Right lobe of liver (tissue), 6 donors: ENCODE results near the gene MYO9A. TPM values are rescaled to one million over a fixed set of nuclear protein-coding genes. Genes with fewer than 3 reads are reported as not detected.

Experiments
- ATAC-seq, 4 donors: fragments of 200-7000 bp; cut with Tn5 transposase; one replicate each; pipeline ENCODE4 v1.9.1; 2020; ENCODE audit warnings: mild to moderate bottlenecking in 4 of 4, moderate library complexity in 4 of 4
- DNase-seq, 3 donors: peaks; one replicate each; pipeline ENCODE4 v3.0.0-alpha.2; 2020
- H3K27ac ChIP-seq, 3 donors: fragments of 200-600 bp; one replicate each; pipeline ENCODE4 v1.8.0; 2022
- H3K27me3 ChIP-seq, 2 donors: fragments of 200-600 bp; one replicate each; pipeline ENCODE4 v1.8.0; 2022
- H3K36me3 ChIP-seq, 4 donors: fragments of 200-600 bp; sonication (generic) in 1 of 4; one replicate each; pipeline versions ENCODE4 v1.5.1 to v1.8.0; 2017 to 2022; ENCODE audit warnings: control low read depth in 1 of 4
- H3K4me1 ChIP-seq, 4 donors: fragments of 200-600 bp; sonication (generic) in 1 of 4; one replicate each; pipeline versions ENCODE4 v1.5.1 to v1.8.0; 2017 to 2022; ENCODE audit warnings: control low read depth in 1 of 4
- H3K4me3 ChIP-seq, 3 donors: fragments of 200-600 bp; one replicate each; pipeline ENCODE4 v1.8.0; 2022
- H3K9me3 ChIP-seq, 4 donors: fragments of 200-600 bp; sonication (generic) in 1 of 4; one replicate each; pipeline versions ENCODE4 v1.5.1 to v1.8.0; 2017 to 2022; ENCODE audit warnings: control low read depth in 1 of 4
- CTCF ChIP-seq, 4 donors: fragments of 200-600 bp in 3 of 4; fragments of 450-650 bp in 1 of 4; IDR thresholded peaks; one replicate each; pipeline versions ENCODE4 v1.5.1 to v1.8.0; 2016 to 2022; ENCODE audit warnings: antibody characterized with exemption in 4 of 4, mild to moderate bottlenecking in 2 of 4
- POLR2A ChIP-seq: fragments of 450-650 bp; IDR thresholded peaks from one replicate; pipeline ENCODE4 v1.6.1; 2017; ENCODE audit warnings: antibody characterized with exemption, mild to moderate bottlenecking
- WGBS: methylation state at CpG from one replicate; pipeline ENCODE4 v1.1.6; 2018; ENCODE audit warnings: low coverage, low lambda C conversion rate; ENCODE audit not compliant: insufficient coverage; ENCODE audit errors: missing lambda C conversion rate; 5-methylcytosine and 5-hydroxymethylcytosine counted together
- intact Hi-C, 2 donors: fragments of 100-400 bp; cut with DNase I; formaldehyde crosslinking; loops; one replicate each; pipeline versions ENCODE4 v1.11.2 to v1.14.1; 2022
- total RNA-seq, 6 experiments: library from RNA; depleted of rRNA in 2 of 6; stranded (reverse); fragments of >200 nt in 2 of 6; fragmentation: NEBNext Ultra II Directional in 3 of 6; extraction: Animal tissue kit (Norgen Biotek cat#: 25700) in 3 of 6; gene quantifications; one replicate each; pipeline versions ENCODE4 v1.1.0 to v1.2.4, GENCODE V29; 2016 to 2023
- donor health status: DM: no; HTN: yes; CAD: no.
- donor health status: DM: no; HTN: no; CAD: no.
- donor health status: DM: no; HTN: no; CAD: no.
- donor health status: DM: no; HTN: yes; CAD: no.
- donor health status: DM: no; HTN: yes; CAD: no.

MYO9A gene
- total RNA-seq, 6 experiments from 2014 or later: 5.6 to 10.4 (median 8.5) TPM

GRCh38 chr15:71891026-71891425, 226.9 kb downstream of the MYO9A start:
- H3K4me1 ChIP-seq: no peaks in the 10 kb centered on the region
- peaks cover 0 to 4% (median 0%) of the 10 kb centered on the region in 4 donors for H3K36me3 ChIP-seq
- H3K27me3 ChIP-seq: no peaks in the 10 kb centered on the region
- H3K27ac ChIP-seq: no peak overlapping the region
- intact Hi-C loops: no loop called here
- no peak overlapping the region for H3K4me3 ChIP-seq
- DNase-seq: no peak
- no peak for ATAC-seq
- TF ChIP-seq POLR2A (no peak), CTCF (IDR thresholded peaks at IDR 0.05) (no peak)
- no peaks in the 10 kb centered on the region for H3K9me3 ChIP-seq
- 85% methylated on average over 4 of the region's 4 CpGs for WGBS

- 100% methylated on average over 1 of the region's 1 CpG for WGBS
- Histone ChIP-seq H3K9me3 (no peaks in the 10 kb centered on the region), H3K36me3 (peaks cover 0 to 4% (median 0%) of the 10 kb centered on the region in 4 donors), H3K4me3 (no peak overlapping the region), H3K4me1 (no peaks in the 10 kb centered on the region), H3K27ac (no peak overlapping the region), H3K27me3 (no peaks in the 10 kb centered on the region)
- DNase-seq (no peak), ATAC-seq (no peak)
- intact Hi-C loops: no loop called here
- TF ChIP-seq POLR2A: no peak
- no peak for TF ChIP-seq CTCF (IDR thresholded peaks at IDR 0.05)
Observed at GRCh38 chr15:71889947-71890346, 228.0 kb downstream of the MYO9A start.

GRCh38 chr15:71889385-71889784, 228.6 kb downstream of the MYO9A start:
- TF ChIP-seq POLR2A: no peak
- no peak for TF ChIP-seq CTCF (IDR thresholded peaks at IDR 0.05)
- Histone ChIP-seq H3K27me3 (no peaks in the 10 kb centered on the region), H3K27ac (no peak overlapping the region), H3K4me3 (no peak overlapping the region), H3K9me3 (no peaks in the 10 kb centered on the region), H3K36me3 (peaks cover 0 to 4% (median 0%) of the 10 kb centered on the region in 4 donors), H3K4me1 (no peaks in the 10 kb centered on the region)
- intact Hi-C loops: no loop called here
- DNase-seq (no peak), ATAC-seq (no peak)

GRCh38 chr15:71888797-71889196, 229.2 kb downstream of the MYO9A start:
- no peak for TF ChIP-seq CTCF (IDR thresholded peaks at IDR 0.05)
- ATAC-seq (no peak), DNase-seq (no peak)
- Histone ChIP-seq H3K36me3 (peaks cover 0 to 4% (median 0%) of the 10 kb centered on the region in 4 donors), H3K4me3 (no peak overlapping the region), H3K27me3 (no peaks in the 10 kb centered on the region), H3K27ac (no peak overlapping the region), H3K4me1 (no peaks in the 10 kb centered on the region), H3K9me3 (no peaks in the 10 kb centered on the region)
- intact Hi-C loops: no loop called here
- 100% methylated on average over 1 of the region's 1 CpG for WGBS

- H3K4me1 ChIP-seq: no peaks in the 10 kb centered on the region
- no peaks in the 10 kb centered on the region for H3K27me3 ChIP-seq
- H3K9me3 ChIP-seq: no peaks in the 10 kb centered on the region
- DNase-seq (no peak), ATAC-seq (no peak)
- H3K4me3 ChIP-seq: no peak overlapping the region
- intact Hi-C loops: no loop called here
- H3K36me3 ChIP-seq: peaks cover 0 to 4% (median 0%) of the 10 kb centered on the region in 4 donors
- TF ChIP-seq POLR2A (no peak), CTCF (IDR thresholded peaks at IDR 0.05) (no peak)
- WGBS: 93% methylated on average over 6 of the region's 6 CpGs
- H3K27ac ChIP-seq: no peak overlapping the region
Observed at GRCh38 chr15:71885390-71885789, 232.6 kb downstream of the MYO9A start.
